ENCODE data around the gene ADCY4. TPM values are rescaled to one million over a fixed set of nuclear protein-coding genes. Genes with fewer than 3 reads are reported as not detected.

Gene ADCY4
- total and polyA plus RNA-seq, 2 of the 8 experiments (the other 6 are each of a cell fraction or from before 2014, with no cell fraction given), result 0.27 to 0.35 TPM

DNA sequence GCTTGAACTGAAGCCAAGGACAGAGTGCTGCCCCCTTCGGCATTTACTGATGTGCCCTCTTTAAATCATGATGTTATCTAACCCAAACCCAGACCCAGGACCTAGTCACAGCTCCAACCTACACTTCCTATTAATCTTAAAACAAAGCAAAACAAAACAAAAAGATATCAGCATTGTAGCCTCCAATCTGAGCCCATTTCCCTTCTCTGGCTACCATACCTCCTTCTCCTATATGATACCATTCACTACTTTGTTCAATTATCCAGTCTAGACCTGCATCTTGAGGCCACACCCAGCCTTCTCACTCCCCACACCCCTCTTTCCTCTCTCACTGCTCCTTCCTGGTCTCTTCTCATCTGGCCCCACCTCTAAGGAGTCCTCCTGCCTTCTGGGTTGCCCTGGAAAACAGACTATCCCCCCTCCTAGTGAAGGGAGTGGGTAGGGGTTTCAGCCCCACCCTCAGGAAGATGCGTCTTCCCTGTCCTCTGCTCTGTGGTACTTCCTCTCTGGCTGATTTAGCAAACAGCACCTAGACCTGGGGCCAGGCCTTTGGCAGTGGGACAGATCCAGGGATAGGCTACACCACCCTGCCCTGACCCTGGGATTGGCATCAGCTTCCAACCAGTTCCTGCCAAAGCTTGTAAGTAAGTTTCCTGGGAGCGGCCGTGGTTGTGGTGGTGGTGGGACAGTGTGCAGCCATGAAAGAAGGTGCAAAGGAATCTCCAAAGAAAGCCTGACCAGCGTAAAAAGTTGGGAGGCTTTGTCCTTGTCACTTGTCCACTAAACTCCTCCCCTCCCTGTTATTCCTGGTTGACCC lies 20.3 kb downstream of the ADCY4 start:
- H4K5ac ChIP-seq (ENCODE audit: insufficient read length, low read depth, low read length), result no peak overlapping the region
- no peak overlapping the region for H3K4ac ChIP-seq (replicated peaks; ENCODE audit: insufficient read length, low read depth, low read length)
- WGBS, 2 experiments (ENCODE audit: extremely low coverage in 1 of 2, insufficient coverage in 1 of 2, insufficient read length in 1 of 2, insufficient replicate concordance in 2 of 2, low coverage in 1 of 2, low lambda C conversion rate in 2 of 2, missing lambda C conversion rate in 1 of 2), result 93% methylated on average over 5 of the region's 5 CpGs; no CpG with 5 or more reads in 1 of the 2 experiments

More for the DNA sequence above, 20.3 kb downstream of the ADCY4 start:
- no peak overlapping the region for H3K18ac ChIP-seq (ENCODE audit: extremely low read depth, low read length)
- no peaks in the 10 kb centered on the region for H3K23me2 ChIP-seq (ENCODE audit: low read depth, low read length)
- no peaks in the 10 kb centered on the region; a peak in 1 of 4 replicates for H3K9me3 ChIP-seq (ENCODE audit: insufficient read depth in 2 of 2, low read depth in 1 of 2, low read length in 1 of 2)
- H3K36me3 ChIP-seq (ENCODE audit: control insufficient read depth in 2 of 4, insufficient read depth in 4 of 4, low read length in 3 of 4), result peaks cover 0 to 10% (median 0%) of the 10 kb centered on the region in 4 experiments; a peak in 3 of 8 replicates
- H4K20me1 ChIP-seq (replicated peaks in 1 of 2; ENCODE audit: control insufficient read depth in 1 of 2, insufficient read depth in 2 of 2, low read length in 2 of 2), result peaks cover 2 to 3% of the 10 kb centered on the region in 2 experiments
- H3K14ac ChIP-seq (ENCODE audit: insufficient read length), result no peak overlapping the region
- H3K4me3 ChIP-seq (ENCODE audit: extremely low read depth in 1 of 4, insufficient read depth in 2 of 4, low read depth in 3 of 4, low read length in 4 of 4), result no peak overlapping the region
- H3K9ac ChIP-seq (replicated peaks in 1 of 4; ENCODE audit: extremely low read depth in 1 of 4, low read depth in 3 of 4, low read length in 3 of 4), result no peak overlapping the region
- H3K4me2 ChIP-seq (ENCODE audit: insufficient read depth in 1 of 2, low read depth in 2 of 2, low read length in 2 of 2), result no peak overlapping the region
- no peak overlapping the region for H2AFZ ChIP-seq (ENCODE audit: low read length)
- CTCF ChIA-PET (ENCODE audit: partially characterized antibody), result interaction anchor here (1.0 to 15.8 kb wide), 6 partner anchors 7 to 117 kb away, joined by 3 to 173 read pairs (median 10); partner anchors contain the start of genes ADCY4, CIDEB and TINF2
- H3K27me3 ChIP-seq (replicated peaks in 1 of 4; ENCODE audit: control insufficient read depth in 3 of 4, extremely low read depth in 1 of 4, insufficient read depth in 3 of 4, low read length in 3 of 4), result peaks cover 0 to 33% (median 28%) of the 10 kb centered on the region in 4 experiments; a peak in 6 of 7 replicates
- FAIRE-seq, result no peak
- H2BK15ac ChIP-seq (ENCODE audit: low read length), result no peak overlapping the region
- no peak overlapping the region for H2BK5ac ChIP-seq (ENCODE audit: low read depth, low read length)
- no peaks in the 10 kb centered on the region for H3K79me2 ChIP-seq (ENCODE audit: control insufficient read depth in 1 of 2, insufficient read depth in 2 of 2, low read length in 2 of 2)
- no peak overlapping the region for H4K8ac ChIP-seq (ENCODE audit: extremely low read depth, insufficient read depth, low read length)
- DNase-seq (ENCODE audit: low read depth in 1 of 2, low spot score in 2 of 2), result no peak
- H3K56ac ChIP-seq (replicated peaks; ENCODE audit: insufficient read length, low read depth, low read length), result no peak overlapping the region
- H3K23ac ChIP-seq (ENCODE audit: insufficient read length), result no peak overlapping the region
- H2BK12ac ChIP-seq (ENCODE audit: low read depth, low read length), result no peak overlapping the region
- POLR2A ChIA-PET (ENCODE audit: partially characterized antibody), result interaction anchor here (0.9 to 5.1 kb wide), 7 partner anchors 10 to 77 kb away, joined by 3 to 35 read pairs (median 5); partner anchors contain the start of genes DHRS1, NOP9 and RABGGTA
- no peak overlapping the region for H2BK120ac ChIP-seq (replicated peaks; ENCODE audit: low read depth, low read length)
- TF ChIP-seq CREB1 (IDR thresholded peaks at IDR 0.05), result no peak
- H2AK5ac ChIP-seq (ENCODE audit: low read depth, low read length), result no peak overlapping the region
- H3K79me1 ChIP-seq (ENCODE audit: low read depth, low read length), result no peaks in the 10 kb centered on the region
- no peak overlapping the region for H4K91ac ChIP-seq (replicated peaks; ENCODE audit: insufficient read length, low read length)
- H2BK20ac ChIP-seq (ENCODE audit: low read length), result no peak overlapping the region
- no peaks in the 10 kb centered on the region; a peak in 2 of 7 replicates for H3K4me1 ChIP-seq (replicated peaks in 1 of 4; ENCODE audit: control insufficient read depth in 3 of 4, insufficient read depth in 4 of 4, low read length in 3 of 4)
- H3K27ac ChIP-seq (ENCODE audit: low read depth, low read length), result no peak overlapping the region
